Bronchial epithelial cell (primary cell): Measurements from ENCODE around the gene TPPP. TPM values are rescaled to one million over a fixed set of nuclear protein-coding genes. Genes with fewer than 3 reads are reported as not detected.

Experiments used
- DNase-seq: peaks from one replicate; pipeline ENCODE4 v3.0.0-alpha.2; 2010; ENCODE audit warnings: low read depth
- FAIRE-seq: peaks from 2 replicates; lab custom pipeline; 2011; peaks lifted over from hg19 to GRCh38; lab: Jason Lieb, UNC
- H3K27me3 ChIP-seq: 2 replicates; pipeline ENCODE4 v1.5.1; 2011; ENCODE audit warnings: low read length; ENCODE audit not compliant: control insufficient read depth, insufficient read depth
- H3K36me3 ChIP-seq: 2 replicates; pipeline ENCODE4 v1.5.1; 2011; ENCODE audit warnings: low read length; ENCODE audit not compliant: control insufficient read depth, insufficient read depth
- H3K4me3 ChIP-seq: 2 replicates; pipeline ENCODE4 v1.5.1; 2011; ENCODE audit warnings: mild to moderate bottlenecking, low read depth, low read length, control low read depth
- CTCF ChIP-seq: IDR thresholded peaks from 2 replicates; pipeline ENCODE4 v1.5.1; 2011; ENCODE audit warnings: mild to moderate bottlenecking, moderate library complexity, low read length, control low read depth, inconsistent platforms; ENCODE audit not compliant: insufficient read depth, severe bottlenecking
- total RNA-seq: library from RNA; depleted of rRNA; stranded (reverse); fragments of >200 nt; gene quantifications from 2 replicates; pipeline ENCODE4 v1.2.1, GENCODE V29; 2014

TPPP gene
- total RNA-seq, 1 donor from 2014 or later: 1.6 TPM

GRCh38 chr5:626850-627249 is 66.3 kb downstream of the TPPP start:
- no peaks in the 10 kb centered on the region for H3K27me3 ChIP-seq
- H3K4me3 ChIP-seq: no peak overlapping the region
- no peak for TF ChIP-seq CTCF
- DNase-seq (no peak), FAIRE-seq (no peak)
- peaks cover 3% of the 10 kb centered on the region for H3K36me3 ChIP-seq

- H3K36me3 ChIP-seq: peaks cover 8% of the 10 kb centered on the region
- TF ChIP-seq CTCF: no peak
Measured at GRCh38 chr5:625516-625915, 67.6 kb downstream of the TPPP start.

GRCh38 chr5:624951-625230 is 68.3 kb downstream of the TPPP start:
- no peak for FAIRE-seq
- Histone ChIP-seq H3K4me3 (no peak overlapping the region), H3K27me3 (no peaks in the 10 kb centered on the region), H3K36me3 (peaks cover 12% of the 10 kb centered on the region)
- no peak for DNase-seq
- no peak for TF ChIP-seq CTCF

More at GRCh38 chr5:625516-625915, 67.6 kb downstream of the TPPP start:
- Histone ChIP-seq H3K27me3 (no peaks in the 10 kb centered on the region), H3K4me3 (no peak overlapping the region)
- no peak for FAIRE-seq
- no peak for DNase-seq

GRCh38 chr5:624118-624950 is 68.8 kb downstream of the TPPP start:
- Histone ChIP-seq H3K36me3 (peaks cover 13% of the 10 kb centered on the region), H3K27me3 (no peaks in the 10 kb centered on the region), H3K4me3 (no peak overlapping the region)
- DNase-seq (no peak), FAIRE-seq (no peak)
- TF ChIP-seq CTCF: no peak

- no peak for TF ChIP-seq CTCF
- Histone ChIP-seq H3K4me3 (no peak overlapping the region), H3K36me3 (peaks cover 13% of the 10 kb centered on the region), H3K27me3 (no peaks in the 10 kb centered on the region)
- no peak for DNase-seq
- no peak for FAIRE-seq
Measured at GRCh38 chr5:623531-623930, 69.6 kb downstream of the TPPP start.
